COR-L47 (cell line): ENCODE results near the gene HS3ST4.

Experiments used
- DNase-seq: peaks from one replicate; lab custom pipeline; 2025; lab: John Stamatoyannopoulos, UW

Gene HS3ST4

DNA sequence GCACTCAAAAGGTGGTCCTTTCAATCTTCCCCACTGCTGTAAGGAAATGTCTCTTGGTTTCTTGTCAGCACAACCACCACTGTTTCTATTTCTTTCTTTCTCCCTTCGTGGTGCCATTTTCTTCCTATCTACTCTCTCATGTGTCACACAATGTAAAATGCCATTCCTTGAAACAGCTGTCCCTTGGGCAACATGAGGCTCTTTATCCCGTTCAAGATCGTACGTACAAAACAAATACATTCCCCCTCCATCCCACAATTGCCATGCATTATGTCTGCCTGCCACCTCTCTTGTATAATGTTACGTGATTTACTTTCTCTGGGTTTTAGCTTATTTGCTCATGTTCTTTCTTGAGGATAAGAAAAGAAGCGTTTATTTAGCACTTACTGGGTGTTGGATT, 410.6 kb downstream of the HS3ST4 start:
- no peak for DNase-seq

DNA sequence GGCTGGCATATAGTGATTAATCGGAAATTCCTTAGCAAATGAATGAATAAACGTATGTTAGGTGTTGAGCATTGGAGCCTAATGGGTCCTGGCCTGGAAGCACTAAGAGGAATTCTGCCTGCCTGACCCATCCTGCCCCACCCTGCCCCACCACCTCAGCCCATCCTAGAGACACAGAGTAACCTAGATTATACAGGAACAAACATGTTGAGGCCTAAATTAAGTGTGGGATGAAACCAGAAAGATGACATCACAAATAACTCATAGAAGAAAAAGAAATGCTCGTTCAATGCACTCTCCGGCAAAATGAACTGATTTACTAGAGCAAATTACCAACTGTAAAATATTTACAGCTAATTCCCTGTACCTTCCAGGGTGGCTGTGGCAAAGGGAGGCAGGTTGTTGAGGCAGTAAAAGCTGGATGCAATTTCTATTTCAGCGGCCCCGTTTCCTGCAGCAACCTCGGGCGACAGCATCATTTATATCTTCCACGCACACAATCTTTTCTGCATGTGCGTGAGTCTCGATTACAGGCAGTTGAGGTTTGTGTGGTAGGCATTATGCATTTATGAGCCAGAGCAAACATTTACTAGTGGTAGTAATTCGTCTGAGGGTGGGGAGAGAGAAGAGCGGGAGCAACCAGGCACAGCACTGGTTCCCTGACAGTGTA, 417.2 kb downstream of the HS3ST4 start:
- no peak for DNase-seq

GRCh38 chr16:26111900-26112299, 420.1 kb downstream of the HS3ST4 start:
- no peak for DNase-seq

- no peak for DNase-seq
These were observed 426.8 kb downstream of the HS3ST4 start for GRCh38 chr16:26118575-26118974.

DNA sequence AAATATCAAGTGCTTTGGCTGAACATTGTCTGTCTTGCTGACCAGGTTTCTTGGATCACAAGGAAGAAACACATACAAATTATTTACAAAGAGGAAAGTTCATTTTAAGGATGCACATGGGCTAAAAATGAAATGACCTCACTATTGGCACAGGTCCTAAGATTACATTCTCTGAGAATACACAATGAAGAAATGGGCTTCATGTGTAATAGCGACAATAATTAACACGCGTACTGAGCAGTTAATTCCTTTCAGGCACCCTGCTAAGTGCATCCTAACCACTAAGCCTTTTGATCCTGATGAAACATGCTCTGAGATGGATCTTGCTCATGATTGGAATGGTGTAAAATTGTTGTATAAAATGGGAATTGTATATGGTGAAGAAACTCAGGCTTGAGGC, 429.0 kb downstream of the HS3ST4 start:
- no peak for DNase-seq

DNA sequence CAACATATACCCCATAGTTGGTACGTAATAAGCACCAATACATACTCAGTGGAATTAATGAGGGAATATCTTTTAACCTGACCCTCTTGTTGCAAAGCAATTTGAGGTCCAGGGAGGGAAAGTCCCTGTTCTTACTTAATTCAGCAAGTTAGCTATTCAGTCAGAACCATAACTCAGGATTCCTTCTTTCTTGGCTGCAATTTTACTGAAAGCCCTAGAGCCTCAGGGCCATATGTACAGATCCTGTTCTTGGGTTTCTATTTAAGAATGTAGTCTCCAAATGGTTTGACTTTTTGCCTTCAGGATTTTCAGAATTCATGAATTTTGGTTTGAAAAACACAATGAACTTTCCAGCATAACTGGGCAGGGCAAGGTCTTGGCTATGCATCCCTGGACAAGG, 436.5 kb downstream of the HS3ST4 start:
- DNase-seq = no peak

GRCh38 chr16:26129997-26130396, 438.2 kb downstream of the HS3ST4 start:
- no peak for DNase-seq

DNA sequence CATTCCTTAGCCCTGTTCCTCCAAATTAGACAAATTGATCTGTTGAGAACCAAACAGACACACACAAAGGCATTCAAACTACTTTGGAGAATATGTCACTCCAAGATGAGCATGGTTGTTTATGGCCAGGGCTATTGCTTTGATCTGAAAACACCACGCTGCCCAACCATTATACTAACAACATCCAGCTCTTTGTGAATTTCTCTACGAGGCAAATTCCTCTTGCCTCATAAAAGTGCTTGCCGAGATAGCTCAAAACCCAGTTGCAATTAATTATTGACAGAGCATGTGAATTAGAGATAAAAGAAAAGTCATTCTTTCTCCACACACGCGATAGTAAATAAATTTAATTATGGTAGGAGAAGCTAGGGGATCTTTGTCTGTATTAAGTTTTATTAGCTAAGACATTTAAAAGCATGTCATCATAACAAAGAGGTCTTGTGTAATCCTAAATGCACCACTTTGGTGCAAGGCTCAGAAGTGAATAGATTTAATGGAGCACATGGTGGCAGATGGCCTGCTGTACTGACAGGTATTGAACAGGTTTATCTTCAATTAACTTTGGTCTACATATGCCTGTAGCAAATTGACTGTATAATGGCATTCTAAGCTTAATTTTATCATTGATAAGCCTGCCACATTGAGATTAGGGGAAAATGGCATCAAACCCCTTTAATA, 441.8 kb downstream of the HS3ST4 start:
- DNase-seq = no peak

DNA sequence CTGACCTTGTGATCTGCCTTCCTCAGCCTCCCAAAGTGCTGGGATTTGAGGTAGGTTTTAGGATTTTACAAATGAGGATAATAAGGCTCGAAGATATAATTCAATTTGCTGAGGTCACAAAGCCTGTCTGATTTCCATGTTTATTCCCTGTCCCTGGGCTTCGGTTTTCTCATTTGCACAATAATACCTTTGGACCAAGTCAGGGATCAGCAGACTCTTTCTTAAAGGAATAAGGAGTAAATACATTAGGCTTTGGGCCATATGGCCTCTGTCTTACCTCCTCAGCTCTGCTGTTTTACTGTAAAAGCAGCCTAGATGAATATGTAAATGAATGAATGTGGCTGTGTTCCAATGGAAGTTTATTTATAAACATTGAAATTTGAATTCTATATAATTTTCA, 442.8 kb downstream of the HS3ST4 start:
- DNase-seq = no peak

GRCh38 chr16:26137956-26138355, 446.2 kb downstream of the HS3ST4 start:
- no peak for DNase-seq

GRCh38 chr16:26139091-26139490, 447.3 kb downstream of the HS3ST4 start:
- DNase-seq = no peak

GRCh38 chr16:26139884-26140283, 448.1 kb downstream of the HS3ST4 start:
- no peak for DNase-seq

- no peak for DNase-seq
These were observed 457.8 kb downstream of the HS3ST4 start for GRCh38 chr16:26149364-26150190.

GRCh38 chr16:26155221-26155620, 463.5 kb downstream of the HS3ST4 start:
- DNase-seq = no peak

DNA sequence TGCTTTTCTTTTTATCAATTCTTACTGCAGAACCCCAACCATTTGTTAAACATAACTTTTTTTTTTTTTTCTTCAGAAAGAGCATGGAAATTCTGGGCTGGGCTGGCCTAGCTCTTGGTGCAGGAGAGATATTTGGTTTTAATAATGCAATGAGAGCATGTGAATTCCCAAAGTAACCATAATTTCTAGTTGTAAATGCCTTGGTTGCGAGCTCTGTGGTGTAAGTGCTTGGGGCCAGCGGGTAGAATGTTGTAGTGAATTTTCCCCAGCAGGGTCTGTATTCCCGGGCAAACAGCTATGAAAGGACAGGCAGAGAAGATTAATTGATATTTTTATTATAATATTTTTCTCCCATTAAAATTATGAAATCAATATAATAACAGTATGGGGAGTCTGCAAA, 465.6 kb downstream of the HS3ST4 start:
- no peak for DNase-seq

GRCh38 chr16:26158142-26158759, 466.5 kb downstream of the HS3ST4 start:
- DNase-seq = no peak

DNA sequence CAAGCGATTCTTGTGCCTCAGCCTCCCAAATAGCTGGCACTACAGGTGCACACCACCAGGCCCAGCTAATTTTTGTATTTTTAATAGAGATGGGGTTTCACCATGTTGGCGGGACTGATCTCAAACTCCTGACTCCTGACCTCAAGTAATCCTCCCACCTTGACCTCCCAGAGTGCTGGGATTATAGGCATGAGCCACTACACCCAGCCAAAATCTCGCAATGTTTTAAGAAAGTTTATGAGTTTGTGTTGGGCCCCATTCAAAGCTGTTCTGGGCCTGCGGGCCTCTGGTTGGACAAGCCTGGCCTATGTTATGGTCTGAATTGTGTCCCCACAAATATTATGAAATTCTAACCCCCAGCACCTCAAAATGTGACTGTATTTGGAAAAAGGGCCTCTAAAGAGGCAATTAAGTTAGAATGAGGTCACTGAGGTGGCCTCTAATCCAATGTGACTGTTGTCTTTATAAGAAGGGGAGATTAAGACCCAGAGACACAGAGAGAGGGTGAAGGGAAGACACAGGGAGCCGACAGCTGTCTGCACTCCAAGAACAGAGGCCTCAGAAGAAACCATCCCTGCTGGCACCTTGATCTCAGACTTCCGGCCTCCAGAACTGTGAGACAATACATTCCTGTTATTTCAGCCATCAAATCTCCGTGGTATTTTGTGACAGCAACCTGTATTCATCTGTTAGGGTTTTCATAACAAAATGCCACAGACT, 469.9 kb downstream of the HS3ST4 start:
- DNase-seq = no peak

DNA sequence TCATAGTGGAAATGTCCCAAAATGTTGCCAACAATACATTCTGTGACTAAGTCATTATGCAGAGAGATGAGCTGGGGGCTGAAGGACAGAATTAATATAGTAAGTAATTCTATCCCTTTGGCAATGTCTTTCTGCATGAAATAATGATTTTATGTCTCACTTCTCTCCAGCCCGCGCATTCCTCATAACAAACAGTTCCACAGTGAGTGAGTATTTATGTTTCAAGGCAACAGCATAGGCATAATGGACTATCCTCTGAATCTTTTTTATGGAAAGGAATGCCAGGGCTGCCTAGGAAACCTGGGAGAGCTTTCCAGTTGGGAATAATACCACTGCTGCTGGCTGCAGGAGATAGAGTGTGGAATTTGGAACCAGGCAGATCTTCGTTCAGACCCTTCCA, 477.7 kb downstream of the HS3ST4 start:
- no peak for DNase-seq

DNA sequence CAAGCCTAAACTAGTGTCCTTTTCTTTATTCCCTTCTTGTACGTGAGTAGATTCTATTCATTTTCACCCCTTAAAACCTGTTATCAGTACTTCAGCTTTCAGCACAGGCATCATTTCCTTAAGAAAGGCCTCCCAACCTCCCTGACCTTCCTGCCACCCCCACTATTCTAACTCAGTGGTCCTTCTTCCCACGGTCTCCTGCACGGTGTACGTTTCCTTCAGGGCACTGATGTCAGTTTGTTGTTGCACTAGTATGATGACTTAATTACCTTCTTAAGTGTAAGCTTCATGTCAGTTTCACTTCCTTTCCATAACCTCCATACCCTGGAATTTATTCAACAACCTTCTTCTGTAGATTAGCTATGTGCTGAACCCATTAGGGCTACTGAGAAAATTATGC, 484.2 kb downstream of the HS3ST4 start:
- DNase-seq = no peak

DNA sequence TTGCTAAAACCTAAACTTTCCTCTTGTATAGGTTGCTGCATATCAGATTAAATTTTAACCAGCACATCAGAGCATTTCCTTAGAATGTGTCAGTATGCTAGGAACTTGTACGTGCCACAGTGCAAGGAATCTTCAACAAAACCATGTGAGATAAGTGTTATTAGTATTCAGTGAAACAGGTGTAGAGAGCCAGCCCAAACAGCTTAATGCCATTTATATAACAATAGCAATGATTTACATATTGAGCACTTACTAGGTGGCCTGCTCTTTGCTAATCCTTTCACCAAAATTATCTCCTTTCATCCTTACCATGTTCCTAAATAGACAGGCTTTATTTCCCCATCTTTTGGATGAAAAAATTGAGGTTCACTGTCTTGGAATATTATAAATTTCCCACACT, 485.7 kb downstream of the HS3ST4 start:
- no peak for DNase-seq

- DNase-seq = no peak
These were observed 486.5 kb downstream of the HS3ST4 start for GRCh38 chr16:26178298-26178697.

DNA sequence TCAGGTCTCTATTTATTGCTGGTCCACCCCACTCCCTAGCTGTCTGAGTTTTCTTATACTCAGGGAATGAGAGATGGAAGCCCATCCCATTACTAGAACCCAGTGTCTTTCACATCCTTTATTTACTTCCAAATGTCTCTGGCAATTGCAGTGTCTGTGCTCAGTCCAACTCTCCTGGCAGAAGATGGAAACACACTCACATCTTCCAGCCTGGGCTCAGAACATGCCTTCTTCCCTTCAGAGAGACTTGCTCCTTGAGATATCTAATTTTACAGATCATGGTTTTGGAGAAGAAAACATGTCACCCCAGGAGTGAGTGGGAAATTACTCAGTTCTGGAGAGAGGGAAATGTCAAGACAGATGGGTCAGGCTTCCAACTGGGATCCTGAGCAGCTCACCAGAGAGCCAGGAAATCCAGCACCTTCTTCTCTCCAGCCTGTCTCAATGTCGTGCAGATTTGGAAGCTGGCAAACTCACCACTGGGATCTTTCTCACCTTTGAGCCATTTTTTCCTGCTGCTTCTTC, 494.4 kb downstream of the HS3ST4 start:
- DNase-seq = no peak
